NCI-H2171 (cell line): Measurements from ENCODE around the gene ADH5.
"Not testable (repeated sequence)": the region's sequence is repeated elsewhere in the genome, so short reads cannot be mapped to it uniquely, and the experiment has no call there.

Experiments used
- DNase-seq: peaks from one replicate; lab custom pipeline; 2025; lab: John Stamatoyannopoulos, UW

The ADH5 gene

DNA sequence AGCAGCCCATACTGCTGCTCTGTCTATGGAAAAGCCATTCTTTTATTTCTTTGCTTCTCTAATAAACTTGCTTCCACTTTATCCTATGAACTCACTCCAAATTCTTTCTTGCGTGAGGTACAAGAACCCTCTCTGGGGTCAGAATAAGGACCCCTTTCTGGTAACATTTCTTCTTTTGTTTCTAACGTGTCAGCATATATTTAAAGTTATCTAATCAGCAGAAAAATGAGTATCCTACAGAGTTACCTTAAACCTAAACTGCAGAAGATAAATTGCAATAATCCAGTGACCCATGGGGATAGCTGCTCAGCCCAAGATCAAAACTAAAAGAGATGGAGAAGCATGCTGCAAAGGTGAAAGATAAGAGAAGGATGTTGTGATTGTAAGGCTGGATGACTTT lies 4.0 kb downstream of the ADH5 start:
- DNase-seq, result no peak

DNA sequence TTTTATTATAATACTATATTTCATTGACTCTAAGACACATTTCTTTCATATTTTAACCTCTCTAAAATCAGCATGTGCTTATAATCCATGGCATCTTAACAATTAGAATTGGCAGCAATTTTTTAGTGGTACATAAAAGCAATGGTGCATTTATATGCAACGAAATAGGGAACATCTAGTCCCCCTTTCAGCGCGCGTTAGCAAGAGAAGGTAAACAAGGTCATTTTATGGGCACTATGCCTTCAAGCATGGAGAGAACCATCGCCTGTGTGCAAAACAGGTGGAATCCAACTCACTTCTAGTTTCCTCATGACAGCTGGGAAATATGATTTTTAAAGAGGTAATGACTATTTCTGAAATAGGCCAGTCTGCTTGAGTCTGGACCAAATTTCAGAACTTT lies 6.4 kb downstream of the ADH5 start:
- DNase-seq, result no peak

DNA sequence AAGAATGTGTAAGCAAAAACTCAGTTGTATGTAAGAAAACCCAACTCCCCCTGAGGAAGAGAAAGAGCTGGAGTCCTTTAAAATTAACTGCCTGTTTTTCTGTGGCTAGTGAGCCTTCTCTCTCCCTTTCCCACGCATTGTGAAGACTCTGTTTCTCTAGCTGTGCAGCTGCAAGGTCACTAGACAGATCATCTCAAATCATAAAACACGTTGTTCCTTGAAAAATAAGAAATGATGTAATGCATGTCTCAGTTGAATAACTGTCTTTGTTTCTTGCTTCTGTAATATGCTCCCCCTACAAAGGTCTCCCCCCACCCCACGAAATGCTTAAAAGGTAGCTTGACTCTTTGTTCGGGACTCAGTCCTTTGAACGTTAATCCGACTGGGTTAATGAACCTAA lies 7.7 kb downstream of the ADH5 start:
- DNase-seq, result not testable (repeated sequence)

DNA sequence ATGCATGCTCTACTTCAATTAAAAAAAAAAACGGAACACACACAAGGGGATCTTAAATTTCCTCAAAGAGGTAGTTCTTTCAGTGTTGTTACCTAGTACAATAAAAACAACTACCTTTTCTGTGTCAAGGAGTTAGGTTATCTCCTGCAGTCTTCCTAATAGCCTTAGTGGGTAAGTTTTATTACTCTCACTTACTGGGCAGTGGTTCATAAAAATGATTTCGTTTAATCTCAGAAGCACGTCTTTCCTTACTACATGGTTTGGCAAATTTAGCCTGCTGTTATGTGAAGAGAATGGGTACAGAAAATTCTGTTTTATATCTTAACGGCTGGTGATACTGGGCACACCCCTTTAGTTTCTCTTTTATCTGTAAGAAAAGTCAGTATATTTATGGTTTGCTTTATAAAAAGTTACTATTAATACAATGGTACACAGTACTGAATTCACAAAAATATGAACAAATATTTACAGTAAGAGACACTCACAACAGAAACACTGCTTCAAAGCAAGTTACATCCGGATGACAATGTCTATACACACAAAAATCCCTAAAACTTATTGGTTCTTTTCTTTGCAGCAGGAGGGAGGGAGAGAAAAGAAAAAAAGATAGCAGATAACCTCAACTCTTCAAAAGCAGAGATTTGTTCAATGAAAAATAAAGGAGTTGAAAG lies 8.8 kb downstream of the ADH5 start:
- DNase-seq, result no peak

DNA sequence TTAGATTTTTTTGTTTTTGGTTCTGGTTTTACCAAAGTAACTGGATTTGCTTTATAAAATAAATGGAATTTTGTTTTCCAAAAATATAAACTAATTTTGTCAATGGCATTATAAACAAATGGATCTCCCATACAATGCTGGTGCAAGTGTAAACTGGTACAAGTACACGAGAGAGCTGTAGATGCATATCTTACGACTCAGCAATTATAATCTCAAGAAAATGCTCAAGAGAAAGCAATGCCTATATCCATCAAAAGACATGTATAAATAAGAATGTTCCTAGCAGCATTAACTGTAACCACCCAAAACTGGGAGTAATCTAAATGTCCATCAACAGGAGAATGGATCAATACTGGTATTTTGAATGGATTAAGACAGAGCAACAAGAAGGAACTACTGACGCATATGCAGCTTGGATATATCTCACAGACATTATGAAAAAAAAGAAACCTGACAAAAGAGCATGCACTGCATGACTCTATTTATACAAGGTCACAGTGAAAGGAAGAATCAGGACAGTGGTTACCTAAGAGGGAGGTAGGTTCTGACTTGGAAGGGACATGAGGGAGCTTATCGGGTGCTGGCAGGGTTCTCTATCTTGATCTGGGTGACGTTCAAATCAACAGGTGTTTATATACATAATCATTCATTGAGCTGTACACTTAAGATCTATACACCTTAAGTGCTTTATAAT lies 9.5 kb downstream of the ADH5 start:
- DNase-seq, result no peak

DNA sequence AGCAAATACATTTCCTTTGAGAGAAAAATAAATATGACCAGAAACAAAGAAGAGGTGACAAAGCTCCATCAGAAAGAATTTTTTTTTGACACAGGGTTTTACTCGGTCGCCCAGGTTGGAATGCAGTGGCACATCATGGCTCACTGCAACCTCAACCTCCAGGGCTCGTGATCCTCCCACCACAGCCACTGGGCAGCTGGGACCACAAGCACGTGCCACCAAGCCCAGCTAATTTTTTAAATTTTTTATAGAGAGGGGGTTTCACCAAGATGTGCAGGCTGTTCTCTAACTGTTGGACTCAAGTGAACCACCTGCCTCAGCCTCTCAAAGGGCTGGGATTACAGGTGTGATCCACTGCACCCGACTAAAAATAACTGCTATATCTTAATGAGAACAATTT lies 10.3 kb downstream of the ADH5 start:
- no peak for DNase-seq

DNA sequence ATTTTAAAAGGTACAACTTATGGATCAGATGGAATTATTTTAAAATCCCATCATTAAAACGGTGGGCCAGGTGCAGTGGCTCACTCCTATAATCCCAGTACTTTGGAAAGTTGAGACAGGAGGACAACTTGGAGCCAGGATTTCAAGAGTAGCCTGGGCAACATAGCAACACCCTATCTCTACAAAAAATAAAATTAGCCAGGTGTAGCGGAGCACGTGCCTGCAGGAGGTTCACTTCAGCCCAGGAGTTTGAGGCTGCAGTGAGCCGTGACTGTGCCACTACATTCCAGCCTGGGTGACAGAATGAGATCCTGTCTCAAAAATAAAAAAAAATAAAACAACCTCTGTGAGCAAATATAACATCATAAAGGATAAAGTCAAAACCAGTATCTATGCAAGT lies 11.4 kb downstream of the ADH5 start:
- DNase-seq, result no peak

DNA sequence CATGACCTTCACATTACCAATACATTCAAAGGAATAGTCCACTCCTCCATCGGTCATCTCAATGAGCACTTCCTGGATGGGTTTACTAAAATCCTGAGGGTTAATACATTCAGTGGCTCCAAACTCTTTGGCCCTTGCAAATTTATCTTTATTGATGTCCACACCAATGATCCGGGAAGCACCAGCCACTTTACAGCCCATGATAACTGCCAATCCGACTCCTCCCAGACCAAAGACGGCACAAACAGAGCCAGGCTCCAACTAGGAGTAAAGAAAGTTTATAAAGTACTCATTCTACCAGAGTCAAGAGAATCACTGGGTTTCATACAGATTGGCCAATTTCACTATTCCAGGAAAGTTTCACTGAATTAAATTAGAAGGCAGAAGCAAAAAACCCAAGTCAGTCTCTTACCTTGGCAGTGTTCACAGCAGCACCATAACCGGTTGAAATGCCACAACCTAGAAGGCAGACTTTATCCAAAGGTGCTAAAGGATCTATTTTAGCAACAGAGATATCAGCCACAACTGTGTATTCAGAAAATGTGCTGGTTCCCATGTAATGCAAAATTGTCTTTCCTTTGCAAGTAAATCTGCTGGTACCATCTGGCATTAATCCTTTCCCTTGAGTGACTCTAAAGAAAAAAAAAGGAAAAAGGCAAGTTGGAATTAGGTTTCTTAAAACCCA lies 12.2 kb downstream of the ADH5 start:
- DNase-seq, result no peak

DNA sequence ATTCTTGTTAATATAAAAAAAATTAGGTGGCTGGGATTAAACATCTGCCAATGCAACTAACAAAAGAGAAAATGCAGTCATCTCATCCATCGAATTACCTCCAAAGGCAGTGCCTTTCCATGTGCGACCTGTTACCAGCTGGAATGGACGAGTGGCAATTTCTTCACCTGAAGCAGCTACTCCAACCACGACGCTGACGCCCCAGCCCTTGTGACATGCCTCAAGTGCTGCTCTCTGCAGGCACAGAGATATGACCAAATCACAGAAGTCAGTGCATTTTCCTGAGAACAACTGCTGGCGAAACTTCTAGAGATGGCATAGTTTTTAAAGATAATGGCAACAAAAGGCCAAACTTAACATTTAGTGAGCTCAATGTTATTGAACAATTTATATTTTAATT lies 13.8 kb downstream of the ADH5 start:
- DNase-seq, result no peak

DNA sequence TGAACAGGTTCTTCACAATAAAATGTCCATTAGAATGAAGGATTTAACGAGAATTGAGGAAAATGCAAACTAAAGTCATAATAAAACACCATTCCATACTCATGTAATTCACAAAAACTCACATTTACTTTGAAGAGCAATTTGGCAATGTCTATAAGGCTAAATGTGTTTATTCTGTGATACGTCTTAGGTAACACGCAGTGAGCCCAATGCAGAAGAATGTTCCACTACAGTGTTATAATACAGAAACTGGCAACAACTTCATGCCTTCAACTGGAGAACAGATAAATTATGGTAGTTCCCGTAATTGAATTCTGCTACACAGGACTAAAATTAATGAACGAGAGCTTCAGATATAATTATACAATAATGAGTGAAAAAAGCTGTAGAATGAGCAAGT lies 17.4 kb downstream of the ADH5 start:
- no peak for DNase-seq

DNA sequence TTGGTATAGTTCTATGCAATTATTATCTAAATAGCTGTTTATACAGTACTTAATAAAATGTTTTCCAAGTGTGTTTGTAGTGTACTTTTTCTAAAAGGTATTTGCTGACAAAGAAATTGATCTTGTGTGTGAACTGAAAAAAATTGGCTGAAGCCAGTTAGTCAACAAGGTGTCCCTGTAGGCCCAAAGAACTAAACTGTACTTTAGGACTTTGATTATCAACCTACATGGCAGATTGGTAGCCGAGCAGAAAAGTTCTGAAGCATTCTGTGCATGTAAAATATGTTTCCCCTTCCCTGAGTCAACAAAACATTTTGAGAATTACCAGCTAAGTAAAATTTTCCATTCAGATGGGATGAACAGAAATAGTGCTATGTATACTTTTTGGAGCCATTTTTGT lies 21.0 kb downstream of the ADH5 start:
- DNase-seq, result no peak

DNA sequence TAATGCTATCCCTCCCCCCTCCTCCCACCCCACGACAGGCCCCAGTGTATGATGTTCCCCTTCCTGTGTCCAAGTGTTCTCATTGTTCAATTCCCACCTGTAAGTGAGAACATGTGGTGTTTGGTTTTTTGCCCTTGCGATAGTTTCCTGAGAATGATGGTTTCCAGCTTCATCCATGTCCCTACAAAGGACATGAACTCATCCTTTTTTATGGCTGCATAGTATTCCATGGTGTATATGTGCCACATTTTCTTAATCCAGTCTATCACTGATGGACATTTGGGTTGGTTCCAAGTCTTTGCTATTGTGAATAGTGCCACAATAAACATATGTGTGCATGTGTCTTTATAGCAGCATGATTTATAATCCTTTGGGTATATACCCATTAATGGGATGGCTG lies 23.1 kb downstream of the ADH5 start:
- not testable (repeated sequence) for DNase-seq

DNA sequence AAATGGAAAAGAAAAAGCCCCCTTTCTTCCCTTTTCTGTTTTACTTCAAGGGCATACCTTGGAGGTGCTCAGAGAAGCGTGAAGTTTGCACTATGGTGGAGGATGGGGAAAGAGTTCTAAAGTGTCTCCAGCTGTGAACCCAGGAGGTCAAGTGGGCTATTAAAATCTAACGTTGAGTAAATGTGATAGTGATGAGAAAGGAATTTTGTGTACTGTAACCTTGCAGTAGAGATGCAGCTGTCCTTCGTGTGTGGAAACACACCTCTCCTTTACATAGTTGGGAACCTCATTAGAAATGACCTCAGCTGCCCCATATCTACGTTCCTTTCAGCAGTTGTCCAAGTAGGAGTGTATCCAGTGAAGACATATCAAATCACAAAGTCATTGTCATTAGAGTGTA lies 26.5 kb downstream of the ADH5 start:
- DNase-seq, result no peak

DNA sequence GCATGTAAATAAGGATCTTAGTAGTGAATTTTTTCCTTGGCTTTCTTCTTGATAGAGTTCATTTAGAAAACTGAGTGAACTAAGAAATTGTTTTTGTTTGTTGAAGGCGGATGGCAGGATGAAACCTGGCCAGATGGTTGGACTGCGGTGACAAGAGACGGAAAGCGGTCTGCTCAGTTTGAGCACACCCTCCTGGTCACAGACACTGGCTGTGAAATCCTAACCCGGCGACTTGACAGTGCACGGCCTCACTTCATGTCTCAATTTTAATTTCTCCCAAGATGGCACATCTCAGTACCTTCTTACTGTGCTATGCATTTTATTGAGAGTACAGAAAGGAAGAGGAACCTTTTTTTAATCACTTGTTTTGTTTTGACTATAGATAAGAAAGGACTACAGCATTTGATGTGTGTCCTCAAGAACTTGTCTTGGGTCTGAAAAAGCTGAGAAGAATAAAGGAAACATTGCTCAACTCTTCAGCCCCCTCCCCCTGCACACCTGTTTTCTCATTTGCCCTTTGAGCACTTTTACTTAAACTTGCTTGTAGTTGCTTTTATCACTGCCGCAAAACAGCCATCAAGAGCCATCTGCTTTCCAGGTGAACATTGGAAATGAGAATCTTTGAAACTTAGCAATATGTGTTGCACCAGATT lies 27.4 kb downstream of the ADH5 start:
- peak; percentile 13 for DNase-seq

DNA sequence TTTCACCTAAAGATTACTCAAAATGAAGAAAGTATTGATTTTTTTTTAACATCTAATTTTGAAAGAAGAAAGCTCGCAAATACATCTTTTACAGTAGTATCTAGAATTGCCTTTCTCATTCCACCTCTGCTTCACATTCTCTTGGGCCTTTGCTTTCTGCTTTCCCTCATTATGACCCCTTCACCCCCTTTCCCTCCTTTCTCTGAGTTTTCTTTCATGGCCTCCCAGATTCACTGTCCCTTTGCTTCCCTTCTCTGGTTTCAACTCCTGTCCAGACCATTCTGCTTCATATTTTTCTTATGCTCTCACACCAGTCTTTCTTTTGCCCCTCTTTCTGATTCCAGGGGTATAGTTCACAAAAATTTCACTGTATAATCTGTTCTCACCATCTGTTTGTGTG lies 29.0 kb downstream of the ADH5 start:
- DNase-seq, result no peak

DNA sequence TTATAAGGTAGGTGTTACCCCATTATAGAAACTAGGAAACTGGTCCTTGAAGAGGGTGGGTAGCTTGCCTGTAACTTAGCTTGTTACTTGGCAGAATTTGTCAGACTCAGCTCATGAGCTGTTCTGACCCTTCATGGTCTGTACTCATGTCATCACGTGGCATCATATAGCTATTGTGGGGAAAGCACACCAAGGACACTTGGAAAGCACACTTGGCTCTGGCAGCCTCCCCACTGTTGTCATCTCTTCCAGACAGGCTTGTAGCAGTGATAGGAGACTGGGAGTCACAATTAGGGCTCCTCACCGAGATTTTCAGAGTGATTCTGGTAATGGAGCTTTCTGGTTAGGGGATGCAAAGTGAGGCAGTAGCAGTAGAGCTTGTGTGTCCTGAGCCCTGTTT lies 30.4 kb downstream of the ADH5 start:
- no peak for DNase-seq

DNA sequence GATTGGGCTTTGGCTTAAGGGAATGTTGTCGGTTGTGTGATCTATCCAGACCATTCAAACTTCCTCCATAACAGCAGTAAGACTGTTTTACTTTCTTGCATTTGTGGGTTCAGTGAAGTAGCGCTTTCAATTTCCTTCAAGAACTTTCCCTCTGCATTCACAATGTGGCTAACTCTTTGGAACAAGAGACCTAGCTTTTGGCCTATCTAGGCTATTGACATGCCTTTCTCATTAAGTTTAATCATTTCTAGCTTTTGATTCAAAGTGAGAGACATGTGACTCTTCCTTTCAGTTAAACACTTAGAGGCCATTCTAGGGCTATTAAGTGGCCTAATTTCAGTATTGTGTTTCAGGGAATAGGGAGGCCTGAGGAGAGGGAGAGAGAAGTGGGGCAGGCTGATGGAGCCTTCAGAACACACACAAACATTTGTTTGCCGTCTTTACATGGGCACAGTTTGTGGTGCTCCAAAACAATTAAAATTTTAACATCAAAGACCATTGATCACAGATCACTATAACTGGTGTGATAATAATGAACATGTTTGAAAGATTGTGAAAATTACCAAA lies 34.1 kb downstream of the ADH5 start:
- DNase-seq, result no peak

DNA sequence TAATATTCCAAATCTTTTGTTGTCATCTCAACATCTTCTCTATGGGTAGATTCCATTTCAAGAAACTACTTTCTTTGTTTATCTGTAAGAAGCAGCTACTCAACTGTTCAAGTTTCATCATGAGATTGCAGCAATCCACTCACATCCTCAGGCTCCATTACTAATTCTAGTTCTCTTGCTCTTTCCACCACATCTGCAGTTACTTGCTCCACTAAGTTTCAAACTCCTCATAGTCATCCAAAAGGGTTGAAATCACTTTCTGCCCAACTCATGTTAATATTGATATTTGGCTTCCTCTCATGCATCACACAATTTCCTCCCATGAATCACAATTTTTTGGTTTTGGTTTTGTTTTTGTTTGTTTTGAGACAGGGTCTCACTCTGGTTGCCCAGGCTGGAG lies 35.7 kb downstream of the ADH5 start:
- DNase-seq, result no peak

DNA sequence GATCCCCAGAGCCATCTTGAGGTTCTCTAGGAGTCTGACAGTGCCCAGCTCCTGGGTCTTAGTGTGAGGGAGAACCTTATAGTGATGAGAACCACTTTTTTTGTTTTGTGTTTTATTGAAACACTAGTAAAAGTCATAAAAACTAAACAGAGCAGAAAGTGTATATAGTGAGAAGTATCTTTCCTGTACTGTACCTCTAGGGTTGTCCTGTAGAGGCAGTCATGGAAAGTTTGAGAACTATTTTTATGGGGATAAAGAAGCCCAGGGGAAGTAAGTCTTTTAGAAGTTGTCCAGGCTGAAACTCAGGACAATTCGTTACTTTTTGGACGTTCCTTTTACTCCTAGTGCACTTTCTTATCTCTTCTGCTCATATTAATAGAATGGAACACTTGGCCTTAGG lies 40.9 kb downstream of the ADH5 start:
- DNase-seq, result no peak

DNA sequence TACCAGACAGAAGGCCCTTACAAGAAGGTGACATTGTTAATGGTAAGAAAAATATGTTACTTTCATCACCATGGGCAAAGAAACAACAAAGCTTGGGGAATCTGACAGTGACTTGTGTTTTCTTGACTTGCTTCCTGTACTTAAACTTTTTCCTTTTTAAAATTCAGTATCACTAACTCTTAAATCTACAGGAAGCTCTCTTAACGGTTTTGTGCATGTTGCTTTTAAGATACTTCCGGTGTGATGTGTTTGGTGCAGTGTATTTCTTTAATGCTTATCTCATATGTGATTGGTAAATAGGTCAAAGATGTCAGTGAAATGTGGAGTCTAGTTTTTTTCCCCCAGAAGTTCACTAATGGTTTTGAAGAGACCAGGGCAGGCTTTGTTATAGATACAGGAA lies 45.2 kb downstream of the ADH5 start:
- no peak for DNase-seq

DNA sequence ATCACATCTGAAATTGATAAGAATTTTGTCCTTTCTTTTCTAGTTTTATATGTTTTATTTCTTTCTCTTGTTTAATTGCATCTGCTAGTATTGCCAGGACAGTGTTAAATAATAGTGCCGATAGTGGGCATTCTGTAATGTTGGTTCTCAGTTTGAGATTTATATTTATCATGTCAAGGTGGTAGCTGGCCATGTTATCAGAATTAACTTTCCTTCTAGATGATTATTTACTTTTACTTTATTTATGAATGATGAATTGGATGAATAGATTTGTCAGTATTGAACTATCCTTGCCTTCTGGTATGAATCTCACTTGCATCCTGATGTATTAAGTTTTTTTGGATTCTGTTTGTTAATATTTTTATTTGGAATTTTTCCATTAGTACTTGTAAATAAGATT lies 50.4 kb downstream of the ADH5 start:
- DNase-seq, result no peak

DNA sequence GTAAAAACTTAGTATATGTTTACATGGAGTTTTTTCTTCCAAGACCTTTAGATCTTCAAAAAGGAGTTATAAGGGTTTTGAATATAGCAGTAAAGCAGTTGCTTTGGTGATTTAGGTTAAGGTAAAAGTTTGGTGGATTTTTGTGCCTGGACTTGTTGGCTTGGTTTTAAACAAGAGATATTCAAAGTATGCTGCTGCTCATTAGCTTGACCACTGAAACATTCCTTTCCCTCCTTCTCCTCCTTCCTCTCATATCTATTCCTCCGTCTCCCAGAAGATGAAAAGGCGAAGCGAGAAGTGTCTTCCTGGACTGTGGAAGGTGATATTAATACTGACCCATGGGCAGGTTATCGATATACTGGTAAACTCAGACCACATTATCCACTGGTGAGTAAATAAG lies 54.6 kb downstream of the ADH5 start:
- no peak for DNase-seq

DNA sequence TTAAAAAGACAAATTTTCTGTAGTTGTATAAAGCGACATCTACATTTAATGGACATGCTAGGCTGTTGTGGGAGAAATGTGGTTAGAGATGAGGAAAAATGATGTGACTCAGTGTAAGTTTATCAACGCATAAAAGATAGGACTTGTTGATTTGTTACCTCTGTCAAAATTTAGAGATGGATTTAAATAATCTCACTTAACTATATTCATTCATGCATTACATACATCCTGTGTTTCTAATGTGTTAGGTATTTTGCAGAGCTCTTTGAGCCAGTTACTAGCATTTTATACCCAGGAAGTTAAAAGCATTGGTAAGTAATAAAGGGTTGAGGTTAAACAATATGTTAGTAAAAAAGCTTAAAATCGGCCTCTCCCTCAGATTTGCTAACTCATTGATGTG lies 58.7 kb downstream of the ADH5 start:
- no peak for DNase-seq
